GM12878 (cell line): Measurements from ENCODE around the gene LNX2. TPM values are rescaled to one million over a fixed set of nuclear protein-coding genes. Genes with fewer than 3 reads are reported as not detected.

ENCODE experiments used
- ATAC-seq: fragments of 200-7000 bp; cut with Tn5 transposase; 3 replicates; pipeline ENCODE4 v1.9.1; 2020; ENCODE audit warnings: mild to moderate bottlenecking, moderate library complexity
- BruUV-seq: library from RNA; stranded (reverse); fragments of 400-500 nt; replicated peaks from 2 replicates; lab custom pipeline; 2021; lab: Mats Ljungman, UMichigan
- CTCF ChIA-PET: fragments of 300-600 bp; sonication (Branson Sonifier 250); formaldehyde crosslinking; extraction: SDS; loops from one replicate; lab custom pipeline; 2021; ENCODE audit warnings: inconsistent platforms; lab: Yijun Ruan, JAX
- POLR2A ChIA-PET: fragments of 350-600 bp; formaldehyde crosslinking; extraction: SDS; loops from one replicate; lab custom pipeline; 2021; ENCODE audit warnings: inconsistent platforms; lab: Charles Lee
- RAD21 ChIA-PET: fragments of 300-600 bp; sonication (Branson Sonifier 250); formaldehyde crosslinking; loops from one replicate; lab custom pipeline; 2023; ENCODE audit warnings: antibody characterized with exemption; ENCODE audit not compliant: unreplicated experiment; lab: Charles Lee
- SMC1A ChIA-PET: fragments of 300-600 bp; sonication (Branson Sonifier 250); formaldehyde crosslinking; loops from one replicate; lab custom pipeline; 2023; ENCODE audit not compliant: unreplicated experiment, uncharacterized antibody; lab: Charles Lee
- DNase-seq: peaks from one replicate; pipeline ENCODE4 v3.0.0-alpha.2; 2011; ENCODE audit warnings: low read depth, low spot score
- FAIRE-seq: peaks from 3 replicates; lab custom pipeline; 2011; peaks lifted over from hg19 to GRCh38; lab: Jason Lieb, UNC
- H2AFZ ChIP-seq: 2 replicates; pipeline ENCODE4 v1.6.0; 2011; ENCODE audit warnings: low read depth, low read length, control low read depth; ENCODE audit not compliant: control insufficient read depth
- H3K27ac ChIP-seq: 2 replicates; pipeline ENCODE4 v1.5.1; 2011; ENCODE audit warnings: control low read depth; ENCODE audit not compliant: control insufficient read depth, insufficient read depth
- H3K27me3 ChIP-seq, 2 experiments: replicated peaks in 1 of 2; 2 replicates each; pipeline versions ENCODE4 v1.6.0 to v1.6.1; 2011; ENCODE audit warnings: low read length in 1 of 2; ENCODE audit not compliant: control insufficient read depth in 2 of 2, insufficient read depth in 2 of 2
- H3K36me3 ChIP-seq, 2 experiments: 2 replicates each; pipeline ENCODE4 v1.5.1; 2011; ENCODE audit warnings: low read length in 1 of 2; ENCODE audit not compliant: control insufficient read depth in 2 of 2, insufficient read depth in 2 of 2
- H3K4me1 ChIP-seq: 2 replicates; pipeline ENCODE4 v1.6.1; 2011; ENCODE audit warnings: mild to moderate bottlenecking, low read length, moderate library complexity, mixed read lengths; ENCODE audit not compliant: control insufficient read depth, insufficient read depth
- H3K4me2 ChIP-seq: 2 replicates; pipeline ENCODE4 v1.6.0; 2011; ENCODE audit warnings: control low read depth; ENCODE audit not compliant: control insufficient read depth, insufficient read depth
- H3K4me3 ChIP-seq: fragments of 200-600 bp; sonication (generic); 2 replicates; pipeline ENCODE4 v1.5.1; 2016
- H3K79me2 ChIP-seq: 2 replicates; pipeline ENCODE4 v1.6.0; 2011; ENCODE audit warnings: low read length; ENCODE audit not compliant: control insufficient read depth, insufficient read depth
- H3K9ac ChIP-seq: 2 replicates; pipeline ENCODE4 v1.8.0; 2011; ENCODE audit warnings: low read length, control low read depth, mixed read lengths; ENCODE audit not compliant: control insufficient read depth, insufficient read depth
- H3K9me3 ChIP-seq: replicated peaks from 3 replicates; pipeline ENCODE4 v1.5.1; 2011; ENCODE audit warnings: mild to moderate bottlenecking, low read length; ENCODE audit not compliant: control insufficient read depth, insufficient read depth
- H4K20me1 ChIP-seq: 2 replicates; pipeline ENCODE4 v1.6.0; 2011; ENCODE audit not compliant: control insufficient read depth, insufficient read depth
- BCL11A ChIP-seq: IDR thresholded peaks from 2 replicates; pipeline ENCODE4 v1.6.1; 2011; ENCODE audit warnings: low read depth, low read length
- BHLHE40 ChIP-seq, 2 experiments: fragments of 450-650 bp in 1 of 2; IDR thresholded peaks; 2 replicates each; pipeline ENCODE4 v1.6.1; 2011 to 2017; ENCODE audit warnings: low read depth in 2 of 2, borderline replicate concordance in 1 of 2, improper control_type of control experiment in 1 of 2, low read length in 1 of 2, mild to moderate bottlenecking in 1 of 2
- BRCA1 ChIP-seq: IDR thresholded peaks from 2 replicates; pipeline ENCODE4 v1.6.1; 2011; ENCODE audit warnings: low read depth, low read length, improper control_type of control experiment
- CEBPZ ChIP-seq: fragments of 150-350 bp; IDR thresholded peaks from 2 replicates; pipeline ENCODE4 v1.6.1; 2016; ENCODE audit warnings: low read depth, low read length
- CREM ChIP-seq: IDR thresholded peaks from 2 replicates; pipeline ENCODE4 v1.6.1; 2014; ENCODE audit warnings: antibody characterized with exemption, low read depth
- FOXM1 ChIP-seq: IDR thresholded peaks from 2 replicates; pipeline ENCODE4 v1.6.1; 2012; ENCODE audit warnings: low read depth, mild to moderate bottlenecking, inconsistent platforms, low read length, moderate library complexity
- IKZF1 ChIP-seq: fragments of 450-650 bp; conservative IDR thresholded peaks from 2 replicates; pipeline ENCODE4 v1.6.1; 2017; ENCODE audit warnings: antibody characterized with exemption, mild to moderate bottlenecking
- MTA2 ChIP-seq: fragments of 450-650 bp; IDR thresholded peaks from 2 replicates; pipeline ENCODE4 v1.6.1; 2016; ENCODE audit warnings: low read depth, mild to moderate bottlenecking, moderate library complexity
- NR2C1 ChIP-seq: fragments of 450-650 bp; IDR thresholded peaks from 2 replicates; pipeline ENCODE4 v1.6.1; 2017; ENCODE audit warnings: antibody characterized with exemption, mild to moderate bottlenecking, moderate library complexity
- NR2F1 ChIP-seq: fragments of 450-650 bp; conservative IDR thresholded peaks from 2 replicates; pipeline ENCODE4 v1.6.1; 2017; ENCODE audit warnings: mild to moderate bottlenecking
- SMAD5 ChIP-seq: IDR thresholded peaks from 2 replicates; pipeline ENCODE4 v1.6.1; 2016; ENCODE audit warnings: antibody characterized with exemption, low read depth
- SP1 ChIP-seq: IDR thresholded peaks from one replicate; pipeline ENCODE4 v1.6.1; 2011; ENCODE audit warnings: low read depth, low read length
- USF1 ChIP-seq: IDR thresholded peaks from 2 replicates; pipeline ENCODE4 v1.6.1; 2011; ENCODE audit warnings: borderline replicate concordance, low read depth, mild to moderate bottlenecking, moderate library complexity, mixed read lengths, low read length; ENCODE audit not compliant: insufficient read depth; ENCODE audit errors: extremely low read length
- ZNF207 ChIP-seq: fragments of 450-650 bp; IDR thresholded peaks from 2 replicates; pipeline ENCODE4 v1.6.1; 2014; ENCODE audit warnings: antibody characterized with exemption, mild to moderate bottlenecking, borderline replicate concordance
- ZZZ3 ChIP-seq: IDR thresholded peaks from 2 replicates; pipeline ENCODE4 v1.6.1; 2011; ENCODE audit warnings: low read depth; ENCODE audit not compliant: control insufficient read depth, insufficient read length
- WGBS: methylation state at CpG from one replicate; pipeline ENCODE4 v1.1.6; 2016; ENCODE audit warnings: low lambda C conversion rate; ENCODE audit not compliant: insufficient replicate concordance, insufficient coverage; ENCODE audit errors: missing lambda C conversion rate; 5-methylcytosine and 5-hydroxymethylcytosine counted together
- in situ Hi-C: fragments of 300-500 bp; cut with MboI; formaldehyde crosslinking; loops from 9 replicates; pipeline ENCODE4 v1.14.3; 2018; ENCODE audit warnings: mixed read lengths
- intact Hi-C: fragments of 100-400 bp; cut with micrococcal nuclease; formaldehyde crosslinking; loops from one replicate; pipeline ENCODE4 v1.14.2; 2022; ENCODE audit not compliant: unreplicated experiment
- polyA plus RNA-seq, 11 experiments: library from polyadenylated mRNA; depleted of rRNA in 4 of 11; unstranded in 6 of 11; stranded (reverse) in 5 of 11; fragments of >200 nt; fragmentation: Nextera tagmentation in 4 of 11; fragmentation: Illumina TruSeq in 1 of 11; extraction: Ambion mirVana in 4 of 11; extraction: Trizol in 1 of 11; gene quantifications; 1 replicate in 1 of 11; 2 replicates in 10 of 11; pipeline versions ENCODE4 v1.2.1 to v1.2.3, GENCODE V29; 2011 to 2016; ENCODE audit warnings: inconsistent platforms in 2 of 11, missing spikeins in 2 of 11, low read depth in 1 of 11
- total RNA-seq, 4 experiments: library from RNA; depleted of rRNA in 3 of 4; stranded (reverse); fragments of >200 nt in 3 of 4; fragmentation: Illumina TruSeq in 1 of 4; extraction: Trizol in 1 of 4; gene quantifications; 2 replicates each; pipeline versions ENCODE4 v1.2.1 to v1.2.3, GENCODE V29; 2013 to 2021

The LNX2 gene
- total and polyA plus RNA-seq, 10 of the 15 experiments (the other 5 are each of a cell fraction or from before 2014, with no cell fraction given), result 1.3 to 7.7 (median 4.4) TPM

- no peak; the same call in 1 of the 2 replicates for TF ChIP-seq IKZF1
- TF ChIP-seq BCL11A, result peak; percentile 92
- TF ChIP-seq CREM, result peak; percentile 17; the same call in 1 of the 2 replicates
- TF ChIP-seq MTA2, result peak; percentile 96
- peak; percentile 23; the same call in 1 of the 2 replicates for TF ChIP-seq FOXM1
- TF ChIP-seq USF1, result no peak
- TF ChIP-seq ZZZ3, result no peak
- peak in 1 of 2 experiments; percentile 47; a peak in 2 of 4 replicates for TF ChIP-seq BHLHE40 (IDR thresholded peaks at IDR 0.05; ENCODE audit: borderline replicate concordance in 1 of 2, low read depth in 2 of 2, low read length in 1 of 2)
- TF ChIP-seq BRCA1, result no peak
- TF ChIP-seq SMAD5, result no peak
- no peak; the same call in 1 of the 2 replicates for TF ChIP-seq NR2F1
Observed at GRCh38 chr13:27569405-27569804, 50.9 kb downstream of the LNX2 start (continued).

- 93% methylated on average over 3 of the region's 3 CpGs for WGBS
- CTCF ChIA-PET, result interaction anchor here (1.0 to 1.1 kb wide), 2 partner anchors 8 to 388 kb away, joined by 3 read pairs; no protein-coding TSS in a partner anchor
- H3K36me3 ChIP-seq, result peaks cover 3 to 10% of the 10 kb centered on the region in 2 experiments
Observed at GRCh38 chr13:27565818-27566217, 54.5 kb downstream of the LNX2 start.

More at GRCh38 chr13:27565818-27566217, 54.5 kb downstream of the LNX2 start:
- ChIA-PET POLR2A (no interaction called here), RAD21 (no interaction called here), SMC1A (interaction anchor here (0.8 to 1.7 kb wide), 4 partner anchors 23 to 53 kb away, joined by 3 to 5 read pairs (median 3); no protein-coding TSS in a partner anchor)
- DNase-seq, result no peak
- H3K79me2 ChIP-seq, result no peaks in the 10 kb centered on the region
- in situ Hi-C loops, result no loop called here
- H3K9ac ChIP-seq, result no peak overlapping the region
- intact Hi-C loops, result no loop called here
- no peaks in the 10 kb centered on the region for H3K4me1 ChIP-seq
- no peak for FAIRE-seq
- no peak for TF ChIP-seq NR2C1
- TF ChIP-seq SP1, result no peak
- TF ChIP-seq ZNF207, result no peak
- TF ChIP-seq CEBPZ, result no peak
- ATAC-seq, result no peak
- H4K20me1 ChIP-seq, result no peaks in the 10 kb centered on the region
- H3K27ac ChIP-seq, result no peak overlapping the region
- no TSS peak for BruUV-seq
- no peak overlapping the region for H3K4me3 ChIP-seq
- H3K4me2 ChIP-seq, result no peak overlapping the region
- no peak overlapping the region for H2AFZ ChIP-seq
- no peaks in the 10 kb centered on the region for H3K27me3 ChIP-seq
- H3K9me3 ChIP-seq, result no peaks in the 10 kb centered on the region
